MM.1S (cell line): Measurements from ENCODE around the gene RSF1.
A peak's percentile ranks its signal among the peaks of the same experiment; 100 is the strongest.

Experiments
- DNase-seq: peaks from one replicate; pipeline ENCODE4 v3.0.0-alpha.2; 2015
- H2AFZ ChIP-seq: fragments of 300-600 bp; sonication (generic); 2 replicates; pipeline ENCODE4 v1.6.0; 2016; ENCODE audit warnings: antibody characterized with exemption, low read length
- H3F3A ChIP-seq: fragments of 300-600 bp; sonication (generic); 2 replicates; pipeline ENCODE4 v1.6.1; 2016; ENCODE audit warnings: mild to moderate bottlenecking, antibody characterized with exemption, low read length, moderate library complexity, mixed read lengths; ENCODE audit not compliant: insufficient read depth
- H3K27ac ChIP-seq: fragments of 300-600 bp; sonication (generic); 2 replicates; pipeline ENCODE4 v1.5.1; 2016; ENCODE audit warnings: mild to moderate bottlenecking, low read length
- H3K27me3 ChIP-seq: fragments of 300-600 bp; sonication (generic); replicated peaks from 2 replicates; pipeline ENCODE4 v1.6.0; 2016; ENCODE audit warnings: low read length; ENCODE audit not compliant: insufficient read depth
- H3K36me3 ChIP-seq: fragments of 300-600 bp; sonication (generic); replicated peaks from 2 replicates; pipeline ENCODE4 v1.6.1; 2016; ENCODE audit warnings: mild to moderate bottlenecking, low read length, mixed read lengths; ENCODE audit not compliant: insufficient read depth
- H3K4me1 ChIP-seq: fragments of 300-600 bp; sonication (generic); 2 replicates; pipeline ENCODE4 v1.6.1; 2016; ENCODE audit warnings: low read length, mixed read lengths
- H3K4me2 ChIP-seq: fragments of 300-600 bp; sonication (generic); 2 replicates; pipeline ENCODE4 v1.6.0; 2016; ENCODE audit warnings: low read depth, low read length
- H3K4me3 ChIP-seq: fragments of 300-600 bp; sonication (generic); 2 replicates; pipeline ENCODE4 v1.5.1; 2016; ENCODE audit warnings: low read length, mixed read lengths
- H3K79me2 ChIP-seq: fragments of 300-600 bp; sonication (generic); 2 replicates; pipeline ENCODE4 v1.6.1; 2016; ENCODE audit warnings: mixed run types, low read length, mixed read lengths
- H3K9ac ChIP-seq: fragments of 300-600 bp; sonication (generic); 2 replicates; pipeline ENCODE4 v1.6.1; 2016; ENCODE audit warnings: low read length, mixed read lengths
- H3K9me2 ChIP-seq: fragments of 300-600 bp; sonication (generic); replicated peaks from 2 replicates; pipeline ENCODE4 v1.6.1; 2016; ENCODE audit warnings: mild to moderate bottlenecking, low read length, mixed read lengths; ENCODE audit not compliant: insufficient read depth
- H3K9me3 ChIP-seq: fragments of 300-600 bp; sonication (generic); replicated peaks from 2 replicates; pipeline ENCODE4 v1.6.1; 2016; ENCODE audit warnings: mild to moderate bottlenecking, low read length, mixed read lengths; ENCODE audit not compliant: insufficient read depth
- H4K20me1 ChIP-seq: fragments of 300-600 bp; sonication (generic); 2 replicates; pipeline ENCODE4 v1.6.1; 2016; ENCODE audit warnings: mild to moderate bottlenecking, low read length, moderate library complexity, mixed read lengths; ENCODE audit not compliant: insufficient read depth
- EZH2 ChIP-seq: fragments of 300-600 bp; sonication (generic); optimal IDR thresholded peaks from 2 replicates; pipeline ENCODE3; 2017; ENCODE audit warnings: low read depth, mild to moderate bottlenecking, antibody characterized with exemption, low read length, mixed read lengths
- EZH2phosphoT487 ChIP-seq: fragments of 300-600 bp; sonication (generic); IDR thresholded peaks from 2 replicates; pipeline ENCODE4 v1.6.1; 2018; ENCODE audit warnings: antibody characterized with exemption, low read length
- TF ChIP-seq, protein P1 (sequence below): fragments of 300-600 bp; sonication (generic); IDR thresholded peaks from 2 replicates; pipeline ENCODE4 v1.5.1; 2016; ENCODE audit warnings: antibody characterized with exemption, low read length, mixed read lengths

RSF1 gene

DNA sequence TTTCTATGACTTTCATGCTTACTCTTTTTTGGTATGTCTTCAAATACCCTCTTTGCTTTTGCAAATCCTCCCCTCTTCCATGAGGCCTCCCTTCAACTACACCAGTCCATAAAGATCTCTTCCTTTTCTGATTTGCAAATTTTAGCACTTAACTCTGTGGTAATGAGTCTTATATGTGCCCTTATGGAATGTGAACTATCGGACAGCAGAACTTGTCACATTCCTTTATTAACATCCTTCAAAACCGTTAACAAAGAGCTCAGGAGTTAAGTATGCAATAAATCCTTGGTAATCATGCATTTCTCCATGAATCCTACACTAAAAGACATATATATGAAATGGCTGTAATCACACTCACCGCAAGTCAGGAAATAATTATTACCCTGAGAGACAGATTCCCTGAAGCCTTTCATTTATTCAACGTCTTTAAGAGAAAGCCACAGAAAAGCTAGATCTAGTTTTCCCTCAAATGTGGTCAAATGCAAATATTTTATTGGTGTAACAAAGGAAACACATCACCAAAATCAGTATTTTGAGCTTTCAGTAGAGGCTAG, 190.3 kb downstream of the RSF1 start:
- Histone ChIP-seq H3K4me3 (no peak overlapping the region), H2AFZ (no peak overlapping the region), H4K20me1 (peaks cover 5% of the 10 kb centered on the region; the same call in 1 of the 2 replicates), H3K4me2 (no peak overlapping the region), H3K36me3 (0 out of 2 replicates have a peak, but pooled peaks cover 4% of the 10 kb centered on the region), H3K27ac (no peak overlapping the region), H3K4me1 (no peaks in the 10 kb centered on the region), H3K9ac (no peak overlapping the region), H3K27me3 (no peaks in the 10 kb centered on the region), H3K79me2 (peaks cover 70% of the 10 kb centered on the region), H3K9me2 (no peaks in the 10 kb centered on the region), H3K9me3 (no peaks in the 10 kb centered on the region), H3F3A (no peaks in the 10 kb centered on the region)
- TF ChIP-seq, protein P1, sequence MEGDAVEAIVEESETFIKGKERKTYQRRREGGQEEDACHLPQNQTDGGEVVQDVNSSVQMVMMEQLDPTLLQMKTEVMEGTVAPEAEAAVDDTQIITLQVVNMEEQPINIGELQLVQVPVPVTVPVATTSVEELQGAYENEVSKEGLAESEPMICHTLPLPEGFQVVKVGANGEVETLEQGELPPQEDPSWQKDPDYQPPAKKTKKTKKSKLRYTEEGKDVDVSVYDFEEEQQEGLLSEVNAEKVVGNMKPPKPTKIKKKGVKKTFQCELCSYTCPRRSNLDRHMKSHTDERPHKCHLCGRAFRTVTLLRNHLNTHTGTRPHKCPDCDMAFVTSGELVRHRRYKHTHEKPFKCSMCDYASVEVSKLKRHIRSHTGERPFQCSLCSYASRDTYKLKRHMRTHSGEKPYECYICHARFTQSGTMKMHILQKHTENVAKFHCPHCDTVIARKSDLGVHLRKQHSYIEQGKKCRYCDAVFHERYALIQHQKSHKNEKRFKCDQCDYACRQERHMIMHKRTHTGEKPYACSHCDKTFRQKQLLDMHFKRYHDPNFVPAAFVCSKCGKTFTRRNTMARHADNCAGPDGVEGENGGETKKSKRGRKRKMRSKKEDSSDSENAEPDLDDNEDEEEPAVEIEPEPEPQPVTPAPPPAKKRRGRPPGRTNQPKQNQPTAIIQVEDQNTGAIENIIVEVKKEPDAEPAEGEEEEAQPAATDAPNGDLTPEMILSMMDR, result no peak
- no peak for TF ChIP-seq EZH2phosphoT487
- no peak for TF ChIP-seq EZH2
- DNase-seq, result no peak

- H4K20me1 ChIP-seq, result no peaks in the 10 kb centered on the region
- no peaks in the 10 kb centered on the region for H3K9me2 ChIP-seq
- peaks cover 3% of the 10 kb centered on the region; the same call in 1 of the 2 replicates for H3K36me3 ChIP-seq
- H3K27me3 ChIP-seq, result no peaks in the 10 kb centered on the region
- peak; percentile 49 for DNase-seq
- no peaks in the 10 kb centered on the region for H3K4me1 ChIP-seq
- H3K79me2 ChIP-seq, result no peaks in the 10 kb centered on the region
- no peak overlapping the region for H3K4me2 ChIP-seq
- H3K4me3 ChIP-seq, result no peak overlapping the region
- no peak overlapping the region for H2AFZ ChIP-seq
- no peaks in the 10 kb centered on the region for H3K9me3 ChIP-seq
- H3K27ac ChIP-seq, result no peak overlapping the region
- TF ChIP-seq, protein P1, result peak; percentile 70
- no peak for TF ChIP-seq EZH2
- no peaks in the 10 kb centered on the region for H3F3A ChIP-seq
- H3K9ac ChIP-seq, result no peak overlapping the region
Measured at GRCh38 chr11:77619576-77620198, 200.8 kb downstream of the RSF1 start.

DNA sequence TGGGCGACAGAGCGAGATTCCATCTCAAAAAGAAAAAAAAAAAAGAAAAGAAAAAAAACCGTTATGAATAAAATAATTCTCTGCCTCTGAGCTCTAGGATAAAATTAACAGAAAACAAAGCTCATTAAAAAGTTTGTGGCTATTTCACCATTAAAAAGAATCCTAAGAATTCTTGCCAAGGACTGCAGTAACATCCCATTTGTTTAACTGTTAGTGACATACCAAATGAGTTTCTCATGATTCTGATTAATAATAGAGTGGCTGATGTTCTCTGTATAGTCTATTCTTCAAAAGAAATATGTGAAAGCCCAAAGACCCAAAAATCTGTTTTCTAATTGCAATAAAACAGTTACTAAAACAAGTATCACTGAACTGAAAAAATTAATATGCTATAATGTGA, 202.6 kb downstream of the RSF1 start:
- Histone ChIP-seq H3K79me2 (no peaks in the 10 kb centered on the region), H3K4me2 (no peak overlapping the region), H3F3A (no peaks in the 10 kb centered on the region), H3K4me3 (no peak overlapping the region), H3K27ac (no peak overlapping the region), H2AFZ (no peak overlapping the region), H3K9me3 (no peaks in the 10 kb centered on the region), H4K20me1 (no peaks in the 10 kb centered on the region), H3K36me3 (peaks cover 7% of the 10 kb centered on the region; the same call in 1 of the 2 replicates), H3K27me3 (no peaks in the 10 kb centered on the region), H3K4me1 (no peaks in the 10 kb centered on the region), H3K9me2 (no peaks in the 10 kb centered on the region), H3K9ac (no peak overlapping the region)
- TF ChIP-seq EZH2phosphoT487 (no peak), EZH2 (no peak)
- TF ChIP-seq, protein P1, result no peak
- no peak for DNase-seq
